OCI-LY3 (cell line): ENCODE results near the gene SCYGR1.
A peak's percentile ranks its signal among the peaks of the same experiment; 100 is the strongest.

Experiments used
- CTCF ChIP-seq: fragments of 200-600, 300-600 bp; sonication (generic); IDR thresholded peaks from 2 replicates; pipeline ENCODE4 v1.5.1; 2014; ENCODE audit warnings: antibody characterized with exemption, low read length, low read depth
- EZH2phosphoT487 ChIP-seq: fragments of 200-600 bp; shearing (Covaris generic); IDR thresholded peaks from 2 replicates; pipeline ENCODE4 v1.6.1; 2018; ENCODE audit warnings: antibody characterized with exemption, mixed run types, low read depth

- TF ChIP-seq CTCF (peak; percentile 28), EZH2phosphoT487 (no peak)
These were observed 24.0 kb downstream of the SCYGR1 start for GRCh38 chr2:227363756-227364155.
